ENCODE measurements around the gene ABHD2. TPM values are rescaled to one million over a fixed set of nuclear protein-coding genes. Genes with fewer than 3 reads are reported as not detected.

Gene ABHD2
- total and polyA plus RNA-seq, 9 of the 15 experiments (the other 6 are each of a cell fraction or from before 2014, with no cell fraction given), result 16.9 to 99.8 (median 47.5) TPM

DNA sequence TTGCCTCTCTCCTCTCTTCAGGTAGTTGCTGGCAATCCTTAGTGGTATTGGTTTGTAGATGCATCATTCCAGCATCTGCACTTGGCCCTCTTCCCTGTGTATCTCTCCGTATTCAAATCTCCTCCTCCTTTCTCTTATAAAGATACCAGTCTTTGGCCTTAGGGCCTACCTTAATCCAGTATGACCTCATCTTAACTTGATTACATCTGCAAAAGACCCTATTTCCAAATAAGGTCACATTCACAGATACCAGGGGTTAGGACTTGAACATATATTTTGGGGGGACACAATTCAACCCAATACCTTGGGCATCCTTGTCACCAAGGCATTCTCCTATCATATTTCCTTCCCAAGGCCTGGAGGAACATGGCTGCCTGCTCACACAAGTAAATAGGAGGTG, 22.0 kb upstream of the ABHD2 start:
- H3K9ac ChIP-seq (ENCODE audit: insufficient read depth in 1 of 2, low read depth in 2 of 2, low read length in 2 of 2), result no peak overlapping the region
- FAIRE-seq, result no peak
- ChIA-PET POLR2A (no interaction called here), CTCF (ENCODE audit: low intra/inter-chr PET ratio) (no interaction called here)
- H3K9me1 ChIP-seq (ENCODE audit: control insufficient read depth, insufficient read depth, low read length), result no peaks in the 10 kb centered on the region
- intact Hi-C loops (cut with micrococcal nuclease) (no loop called here), in situ Hi-C loops (cut with MboI) (no loop called here)
- WGBS (ENCODE audit: insufficient coverage, low coverage, missing lambda C conversion rate), result 100% methylated on average over 1 of the region's 1 CpG
- no TSS peak for BruUV-seq (replicated peaks)
- TF ChIP-seq SMARCA4 (IDR thresholded peaks at IDR 0.05) (no peak), POLR2H (tag; IDR thresholded peaks at IDR 0.05; ENCODE audit: low read depth) (no peak), ZNF431 (CRISPR knock-in tag; IDR thresholded peaks at IDR 0.05) (no peak), ZNF445 (CRISPR knock-in tag; IDR thresholded peaks at IDR 0.05; ENCODE audit: low read depth) (no peak), BRD4 (IDR thresholded peaks at IDR 0.05) (no peak), HSF4 (CRISPR knock-in tag; IDR thresholded peaks at IDR 0.05; ENCODE audit: borderline replicate concordance) (no peak), ADNP (tag; IDR thresholded peaks at IDR 0.05) (no peak), FOXK2 (conservative IDR thresholded peaks at IDR 0.05 in 1 of 2, IDR thresholded peaks at IDR 0.05 in 1 of 2; ENCODE audit: low read depth in 2 of 2) (no peak), ZNF444 (CRISPR knock-in tag; IDR thresholded peaks at IDR 0.05) (no peak), ZNF121 (CRISPR knock-in tag; conservative IDR thresholded peaks at IDR 0.05) (no peak), ZC3H8 (IDR thresholded peaks at IDR 0.05) (no peak), EP300 (IDR thresholded peaks at IDR 0.05; ENCODE audit: low read length) (no peak), POLR2AphosphoS5 (IDR thresholded peaks at IDR 0.05; ENCODE audit: control insufficient read depth, insufficient read depth, low read depth, low read length) (no peak), ZNF699 (CRISPR knock-in tag; IDR thresholded peaks at IDR 0.05; ENCODE audit: insufficient replicate concordance) (no peak), CBX5 (IDR thresholded peaks at IDR 0.05; ENCODE audit: borderline replicate concordance, low read depth) (no peak), LEF1 (IDR thresholded peaks at IDR 0.05) (no peak), NR2F6 (CRISPR knock-in tag; IDR thresholded peaks at IDR 0.05) (no peak), SRSF1 (IDR thresholded peaks at IDR 0.05; ENCODE audit: low read depth, low read length) (no peak), HDAC6 (IDR thresholded peaks at IDR 0.05; ENCODE audit: low read depth, low read length) (no peak)
- TF ChIP-seq, protein P1, sequence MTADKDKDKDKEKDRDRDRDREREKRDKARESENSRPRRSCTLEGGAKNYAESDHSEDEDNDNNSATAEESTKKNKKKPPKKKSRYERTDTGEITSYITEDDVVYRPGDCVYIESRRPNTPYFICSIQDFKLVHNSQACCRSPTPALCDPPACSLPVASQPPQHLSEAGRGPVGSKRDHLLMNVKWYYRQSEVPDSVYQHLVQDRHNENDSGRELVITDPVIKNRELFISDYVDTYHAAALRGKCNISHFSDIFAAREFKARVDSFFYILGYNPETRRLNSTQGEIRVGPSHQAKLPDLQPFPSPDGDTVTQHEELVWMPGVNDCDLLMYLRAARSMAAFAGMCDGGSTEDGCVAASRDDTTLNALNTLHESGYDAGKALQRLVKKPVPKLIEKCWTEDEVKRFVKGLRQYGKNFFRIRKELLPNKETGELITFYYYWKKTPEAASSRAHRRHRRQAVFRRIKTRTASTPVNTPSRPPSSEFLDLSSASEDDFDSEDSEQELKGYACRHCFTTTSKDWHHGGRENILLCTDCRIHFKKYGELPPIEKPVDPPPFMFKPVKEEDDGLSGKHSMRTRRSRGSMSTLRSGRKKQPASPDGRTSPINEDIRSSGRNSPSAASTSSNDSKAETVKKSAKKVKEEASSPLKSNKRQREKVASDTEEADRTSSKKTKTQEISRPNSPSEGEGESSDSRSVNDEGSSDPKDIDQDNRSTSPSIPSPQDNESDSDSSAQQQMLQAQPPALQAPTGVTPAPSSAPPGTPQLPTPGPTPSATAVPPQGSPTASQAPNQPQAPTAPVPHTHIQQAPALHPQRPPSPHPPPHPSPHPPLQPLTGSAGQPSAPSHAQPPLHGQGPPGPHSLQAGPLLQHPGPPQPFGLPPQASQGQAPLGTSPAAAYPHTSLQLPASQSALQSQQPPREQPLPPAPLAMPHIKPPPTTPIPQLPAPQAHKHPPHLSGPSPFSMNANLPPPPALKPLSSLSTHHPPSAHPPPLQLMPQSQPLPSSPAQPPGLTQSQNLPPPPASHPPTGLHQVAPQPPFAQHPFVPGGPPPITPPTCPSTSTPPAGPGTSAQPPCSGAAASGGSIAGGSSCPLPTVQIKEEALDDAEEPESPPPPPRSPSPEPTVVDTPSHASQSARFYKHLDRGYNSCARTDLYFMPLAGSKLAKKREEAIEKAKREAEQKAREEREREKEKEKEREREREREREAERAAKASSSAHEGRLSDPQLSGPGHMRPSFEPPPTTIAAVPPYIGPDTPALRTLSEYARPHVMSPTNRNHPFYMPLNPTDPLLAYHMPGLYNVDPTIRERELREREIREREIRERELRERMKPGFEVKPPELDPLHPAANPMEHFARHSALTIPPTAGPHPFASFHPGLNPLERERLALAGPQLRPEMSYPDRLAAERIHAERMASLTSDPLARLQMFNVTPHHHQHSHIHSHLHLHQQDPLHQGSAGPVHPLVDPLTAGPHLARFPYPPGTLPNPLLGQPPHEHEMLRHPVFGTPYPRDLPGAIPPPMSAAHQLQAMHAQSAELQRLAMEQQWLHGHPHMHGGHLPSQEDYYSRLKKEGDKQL (CRISPR knock-in tag; IDR thresholded peaks at IDR 0.05; ENCODE audit: borderline replicate concordance), result no peak
- no peak overlapping the region for H2AFZ ChIP-seq (ENCODE audit: low read depth, low read length)
- no peaks in the 10 kb centered on the region for H3K79me2 ChIP-seq (ENCODE audit: control insufficient read depth, insufficient read depth, low read length)
- H3K9me3 ChIP-seq (replicated peaks; ENCODE audit: control insufficient read depth, insufficient read depth, low read depth, low read length), result peaks cover 33% of the 10 kb centered on the region
- no peaks in the 10 kb centered on the region for H4K20me1 ChIP-seq (replicated peaks; ENCODE audit: control insufficient read depth, insufficient read depth, low read length)
- no peak overlapping the region for H3K4me3 ChIP-seq
- no peak overlapping the region for H3K4me2 ChIP-seq (ENCODE audit: insufficient read depth, low read length)
- DNase-seq (ENCODE audit: extremely low read depth in 1 of 4, low spot score in 3 of 4), result no peak
- H3K36me3 ChIP-seq (ENCODE audit: control insufficient read depth, insufficient read depth, low read length), result no peaks in the 10 kb centered on the region
- no peak for ATAC-seq
- peaks cover 10 to 20% of the 10 kb centered on the region in 2 experiments for H3K4me1 ChIP-seq (replicated peaks in 1 of 2; ENCODE audit: control insufficient read depth in 2 of 2, insufficient read depth in 2 of 2, low read length in 2 of 2)
- no peak overlapping the region for H3K27ac ChIP-seq (ENCODE audit: extremely low read depth, low read depth, low read length)
- no peaks in the 10 kb centered on the region for H3K27me3 ChIP-seq (ENCODE audit: control insufficient read depth in 2 of 2, insufficient read depth in 2 of 2, low read length in 2 of 2)
